Embryonic facial prominence (tissue), 1 donor: ENCODE results near the gene CLDN19.

Experiments used
- DNase-seq: peaks from one replicate; pipeline ENCODE4 v3.0.0-alpha.2; 2016; ENCODE audit errors: extremely low spot score

The CLDN19 gene

GRCh38 chr1:42739753-42740700, at the start of gene CLDN19:
Gene CLDN19, minus strand, starts transcription at chr1:42740236. Its CDS starts 173 bp downstream, at chr1:42740063.
- DNase-seq, result no peak

- DNase-seq, result no peak
These were observed 48.0 kb upstream of the CLDN19 start for GRCh38 chr1:42788021-42788420.

GRCh38 chr1:42786097-42786496, 46.1 kb upstream of the CLDN19 start:
- DNase-seq, result no peak

GRCh38 chr1:42784946-42785693, 45.1 kb upstream of the CLDN19 start, which contains the start of gene TMEM269:
Gene TMEM269, plus strand, starts transcription at chr1:42784991. Its CDS starts 4,903 bp downstream, at chr1:42789894.
- no peak for DNase-seq

- no peak for DNase-seq
These were observed 44.5 kb upstream of the CLDN19 start for GRCh38 chr1:42784547-42784945.

- DNase-seq, result no peak
These were observed 43.1 kb upstream of the CLDN19 start for GRCh38 chr1:42783092-42783491.

GRCh38 chr1:42780176-42780575, 40.1 kb upstream of the CLDN19 start:
- no peak for DNase-seq

- no peak for DNase-seq
These were observed 39.7 kb upstream of the CLDN19 start for GRCh38 chr1:42779725-42780124.

- no peak for DNase-seq
These were observed 37.8 kb upstream of the CLDN19 start for GRCh38 chr1:42777852-42778251.

GRCh38 chr1:42776502-42776901, 36.5 kb upstream of the CLDN19 start:
- DNase-seq, result no peak

GRCh38 chr1:42774928-42775526, 35.0 kb upstream of the CLDN19 start:
- DNase-seq, result no peak

- DNase-seq, result no peak
These were observed 33.4 kb upstream of the CLDN19 start for GRCh38 chr1:42773420-42773819.

GRCh38 chr1:42769811-42770210, 29.8 kb upstream of the CLDN19 start:
- no peak for DNase-seq

- no peak for DNase-seq
These were observed 28.1 kb upstream of the CLDN19 start for GRCh38 chr1:42768172-42768571.

- no peak for DNase-seq
These were observed 27.5 kb upstream of the CLDN19 start for GRCh38 chr1:42767510-42768000.

GRCh38 chr1:42766741-42767509, 26.9 kb upstream of the CLDN19 start, which contains the start of the genes C1orf50 and P3H1:
Gene C1orf50, plus strand, starts transcription at chr1:42767249. Its CDS starts 63 bp downstream, at chr1:42767312.
Gene P3H1, minus strand, starts transcription at chr1:42767028. Its CDS starts 57 bp downstream, at chr1:42766971.
- DNase-seq, result peak; percentile 96

- peak; percentile 46 for DNase-seq
These were observed 26.1 kb upstream of the CLDN19 start for GRCh38 chr1:42765832-42766740.

- DNase-seq, result no peak
These were observed 25.2 kb upstream of the CLDN19 start for GRCh38 chr1:42765269-42765668.

GRCh38 chr1:42762269-42762668, 22.2 kb upstream of the CLDN19 start:
- DNase-seq, result no peak

GRCh38 chr1:42761567-42761966, 21.5 kb upstream of the CLDN19 start:
- no peak for DNase-seq
